ENCODE data around the gene RASSF5.

The RASSF5 gene

DNA sequence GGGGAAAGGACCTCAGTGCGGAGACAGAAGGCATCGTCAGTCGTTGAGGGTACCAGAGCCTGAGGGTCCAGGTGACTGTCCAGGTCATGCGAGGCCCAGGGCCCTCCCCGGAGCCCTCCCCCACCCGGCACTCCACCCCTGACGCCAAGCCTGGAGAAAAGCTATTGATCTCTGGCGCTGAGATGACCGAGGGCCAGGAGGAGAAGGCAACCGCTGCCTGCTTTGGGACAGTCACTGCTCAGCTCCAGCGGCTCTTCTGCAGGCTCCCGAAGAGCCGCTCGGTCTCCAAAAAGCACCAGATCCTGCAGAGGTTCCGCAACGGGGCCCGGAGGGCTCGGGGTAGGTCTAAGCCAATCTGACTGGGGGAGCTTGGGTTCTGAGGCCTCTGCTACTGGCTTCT, 10.9 kb downstream of the RASSF5 start:
- no peak for DNase-seq

DNA sequence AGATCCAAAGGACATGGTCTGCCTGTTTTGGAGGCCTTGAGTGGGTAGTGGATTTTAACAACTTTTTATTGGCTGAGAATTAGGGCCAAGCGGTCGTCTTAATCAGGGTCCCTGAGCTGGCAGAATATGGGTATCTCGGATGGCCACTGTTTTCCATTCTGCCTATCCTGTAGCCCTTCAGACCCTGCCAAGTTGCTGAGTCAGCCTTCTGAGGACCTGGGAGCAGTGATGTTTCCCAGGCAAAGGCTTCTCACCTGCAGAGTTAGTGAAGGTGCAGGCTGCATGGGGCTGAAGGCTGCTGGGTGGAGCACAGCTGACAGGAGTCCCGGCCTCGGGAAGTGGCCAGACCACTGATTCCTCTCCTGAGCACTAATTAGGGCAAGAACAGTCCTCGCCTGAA, 11.4 kb downstream of the RASSF5 start:
- no peak for DNase-seq

DNA sequence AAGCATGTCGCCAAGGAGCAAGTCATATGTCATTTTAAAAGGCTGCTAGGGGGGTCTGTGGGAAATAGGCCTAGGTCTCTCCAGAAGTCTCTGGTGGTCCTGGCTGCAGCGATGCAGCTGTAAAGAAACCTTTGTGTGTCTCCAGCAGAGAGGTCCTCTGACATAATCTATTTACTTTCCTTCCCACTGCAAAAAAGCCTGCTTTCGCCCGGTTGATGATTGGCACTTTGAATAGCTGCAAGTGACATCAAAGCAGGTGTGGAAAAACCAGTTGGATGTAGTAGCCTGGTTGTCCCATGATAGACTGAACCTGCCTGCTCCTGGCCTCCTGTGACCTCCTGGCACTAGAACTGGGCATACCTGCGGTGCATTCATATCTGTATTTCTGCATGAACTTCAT, 13.8 kb downstream of the RASSF5 start:
- no peak for DNase-seq

DNA sequence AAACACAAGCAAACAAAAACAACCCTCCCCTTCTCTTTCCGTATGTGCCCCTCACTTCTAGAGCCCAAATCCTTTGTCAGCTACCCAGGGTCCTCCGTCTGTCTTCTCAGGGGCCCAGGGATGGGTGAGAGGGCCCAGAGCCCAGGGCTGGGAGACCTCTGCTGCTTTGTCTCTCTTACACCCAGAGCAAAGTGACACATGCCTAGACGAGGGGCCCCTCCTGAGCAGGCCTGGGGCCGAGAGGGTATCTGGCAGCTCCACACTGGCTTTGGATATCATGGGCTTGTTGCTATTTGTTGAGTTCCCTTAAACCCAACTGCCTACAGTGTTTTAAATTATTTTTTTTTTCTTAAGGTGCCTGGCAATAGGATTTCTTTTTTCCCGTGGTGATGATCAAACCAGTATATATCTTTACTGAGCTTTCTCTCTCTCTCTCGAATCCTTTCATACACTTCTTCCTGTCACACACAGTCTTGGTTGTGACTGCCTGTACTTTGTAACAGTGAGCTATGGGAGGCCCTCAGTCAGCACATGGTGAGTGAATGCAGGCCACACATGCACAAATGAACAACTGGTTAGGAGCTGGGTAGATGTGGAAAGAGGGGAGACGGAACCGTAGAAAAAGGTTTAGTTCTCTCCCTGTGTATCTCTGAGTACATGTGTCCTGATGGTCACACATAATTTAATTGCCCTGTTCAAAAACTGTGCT, 14.5 kb downstream of the RASSF5 start:
- DNase-seq: no peak

DNA sequence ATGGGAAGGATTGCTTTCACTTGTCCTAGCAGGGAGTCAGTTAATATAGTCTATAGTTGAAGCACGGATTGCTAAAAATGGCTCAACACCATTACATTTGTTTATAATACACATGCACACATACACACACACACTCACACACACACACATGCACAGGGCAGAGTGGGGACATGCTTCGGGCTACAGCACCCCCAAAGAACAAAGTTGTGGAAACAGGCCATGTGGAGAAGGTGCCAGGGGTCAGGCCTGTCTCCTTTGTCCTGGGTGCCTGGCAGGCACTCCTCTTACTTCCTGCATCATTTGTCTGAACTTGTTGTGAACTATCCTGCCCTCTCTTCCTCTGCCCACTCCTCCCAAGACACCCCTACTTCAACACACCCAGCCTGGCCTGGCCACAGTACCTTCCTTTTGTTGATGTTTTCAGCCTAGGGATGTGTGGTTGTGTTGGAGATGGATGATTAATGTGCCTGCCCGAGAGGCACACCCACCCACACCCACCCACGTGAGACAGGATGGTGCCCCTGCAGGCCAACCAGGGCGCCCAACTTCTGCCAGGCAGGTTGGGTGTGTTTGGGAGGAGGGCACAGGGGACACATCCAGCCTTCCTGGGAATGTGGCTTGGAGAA, 17.5 kb downstream of the RASSF5 start:
- no peak for DNase-seq

DNA sequence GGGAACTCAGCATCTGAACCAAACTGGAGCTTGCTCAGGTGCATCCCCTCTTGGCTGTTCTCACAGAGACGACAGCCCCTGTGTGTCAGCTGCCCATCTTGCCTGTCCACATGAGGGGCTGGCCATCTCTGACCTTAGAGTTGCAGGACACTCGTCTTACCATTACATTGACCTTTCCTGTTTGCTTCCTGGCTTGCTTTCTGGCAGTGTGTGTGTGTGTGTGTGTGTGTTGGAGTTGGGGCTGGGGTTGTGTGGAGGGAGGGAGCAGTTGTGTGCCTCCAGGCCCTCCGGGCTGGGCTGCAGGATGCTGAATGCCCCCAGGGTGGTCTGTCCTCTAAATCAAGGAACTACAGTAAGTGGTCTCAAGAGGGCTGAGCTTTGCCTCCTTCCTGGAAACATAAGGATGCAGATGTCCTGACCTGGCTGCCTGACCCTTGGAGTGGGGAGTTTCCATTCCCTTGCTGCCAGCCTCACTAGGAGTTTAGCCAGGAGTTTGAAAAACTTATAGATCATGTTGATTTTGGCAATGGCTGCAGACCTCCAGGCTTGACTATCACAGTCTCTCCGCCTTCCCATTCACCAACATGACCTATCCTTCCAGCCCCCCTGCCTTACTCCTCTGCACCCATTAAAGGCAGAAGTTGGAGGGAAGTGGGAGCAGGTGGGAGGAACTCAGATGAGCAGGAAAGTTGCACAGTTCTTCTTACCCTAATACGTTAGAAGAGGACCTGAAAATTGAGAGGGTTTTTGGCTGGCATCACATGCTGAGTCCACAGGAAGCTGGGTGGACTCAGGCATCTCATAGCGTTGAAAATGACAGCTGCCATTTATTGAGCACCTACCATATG, 19.0 kb downstream of the RASSF5 start:
- DNase-seq: no peak

DNA sequence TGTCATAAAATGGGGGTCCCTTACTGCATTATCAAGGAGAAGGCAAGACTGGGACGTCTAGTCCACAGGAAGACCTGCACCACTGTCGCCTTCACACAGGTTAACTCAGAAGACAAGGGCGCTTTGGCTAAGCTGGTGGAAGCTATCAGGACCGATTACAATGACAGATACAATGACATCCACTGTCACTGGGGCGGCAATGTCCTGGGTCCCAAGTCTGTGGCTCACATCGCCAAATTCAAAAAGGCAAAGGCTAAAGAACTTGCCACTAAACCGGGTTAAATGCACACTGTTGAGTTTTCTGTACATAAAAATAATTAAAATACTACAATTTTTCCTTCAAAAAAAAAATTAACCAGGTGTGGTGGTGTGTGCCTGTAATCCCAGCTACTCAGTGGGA, 22.1 kb downstream of the RASSF5 start:
- DNase-seq: no peak

DNA sequence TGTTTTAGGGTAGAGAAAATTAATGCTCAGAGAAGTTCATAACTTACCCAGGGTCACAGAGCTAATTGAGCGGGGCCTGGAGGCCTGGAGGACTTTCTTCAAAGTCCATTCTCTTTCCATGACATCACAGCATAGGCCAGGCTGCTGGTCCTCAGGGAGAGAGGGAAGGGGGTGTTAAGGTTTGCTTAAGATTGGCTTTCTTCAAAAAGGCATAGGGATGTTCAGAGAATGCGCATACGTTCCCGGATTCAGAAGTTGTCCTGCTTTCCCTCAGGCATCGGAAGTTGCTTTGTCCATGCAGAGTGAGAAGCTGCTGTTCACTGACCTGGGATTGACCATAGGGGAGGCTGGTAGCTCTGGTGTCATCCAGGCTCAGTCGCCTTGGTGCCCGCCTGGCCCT, 25.0 kb downstream of the RASSF5 start:
- no peak for DNase-seq

DNA sequence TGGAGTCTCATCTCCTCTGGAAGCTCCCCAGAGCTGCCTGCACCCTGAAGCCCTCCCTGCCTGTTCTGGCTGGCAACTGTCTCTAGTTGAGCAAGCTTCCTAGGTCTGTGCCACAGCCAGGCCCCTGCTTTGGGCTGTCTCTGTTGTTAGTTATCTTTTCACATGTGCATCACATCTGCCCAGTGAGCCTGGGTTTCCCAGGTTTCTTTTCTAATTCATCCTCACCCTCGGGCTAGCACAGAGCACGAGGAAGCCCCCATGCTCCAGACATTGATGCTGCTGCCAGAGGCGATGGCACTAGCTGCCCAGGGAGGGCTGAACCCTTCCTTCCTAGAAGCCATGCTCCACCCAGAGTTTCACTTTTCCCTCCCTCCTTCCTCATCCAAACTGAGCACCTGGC, 27.2 kb downstream of the RASSF5 start:
- no peak for DNase-seq

DNA sequence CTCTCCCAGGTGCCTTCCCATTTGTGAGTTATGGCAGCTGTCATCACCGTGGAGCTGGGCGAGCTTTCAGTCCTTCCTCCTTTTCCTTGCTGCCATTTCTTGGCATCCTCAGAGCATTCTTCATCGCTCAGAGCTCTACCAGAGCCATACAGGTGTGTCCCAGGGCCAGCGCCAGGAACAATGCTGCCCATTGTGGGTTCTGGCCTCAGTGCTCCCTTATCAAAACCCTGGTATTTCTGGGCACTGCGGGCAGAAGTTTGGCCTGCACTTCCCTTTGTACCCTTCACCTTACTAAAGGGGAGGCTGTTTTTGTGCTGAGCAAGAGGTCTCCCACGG, 28.5 kb downstream of the RASSF5 start:
- no peak for DNase-seq

DNA sequence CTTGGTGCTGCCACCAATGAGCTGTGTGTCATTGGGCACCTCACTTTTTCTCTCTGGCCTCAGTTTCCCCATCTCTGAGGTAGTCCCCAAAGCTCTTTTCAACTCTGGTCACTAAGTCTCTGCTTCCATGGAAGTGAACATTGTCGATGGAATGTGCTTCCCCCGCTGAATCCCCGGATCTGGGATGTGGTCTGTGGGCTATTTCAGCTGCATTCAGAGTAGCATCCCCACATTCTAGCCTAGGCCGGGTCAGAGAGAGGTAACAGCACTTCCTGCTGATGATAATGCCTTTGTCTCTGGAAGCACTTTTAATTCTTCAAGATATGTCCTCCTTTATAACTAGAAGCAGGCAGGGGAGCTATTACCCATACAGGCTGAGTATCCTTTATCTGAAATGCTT, 29.8 kb downstream of the RASSF5 start:
- DNase-seq: no peak

DNA sequence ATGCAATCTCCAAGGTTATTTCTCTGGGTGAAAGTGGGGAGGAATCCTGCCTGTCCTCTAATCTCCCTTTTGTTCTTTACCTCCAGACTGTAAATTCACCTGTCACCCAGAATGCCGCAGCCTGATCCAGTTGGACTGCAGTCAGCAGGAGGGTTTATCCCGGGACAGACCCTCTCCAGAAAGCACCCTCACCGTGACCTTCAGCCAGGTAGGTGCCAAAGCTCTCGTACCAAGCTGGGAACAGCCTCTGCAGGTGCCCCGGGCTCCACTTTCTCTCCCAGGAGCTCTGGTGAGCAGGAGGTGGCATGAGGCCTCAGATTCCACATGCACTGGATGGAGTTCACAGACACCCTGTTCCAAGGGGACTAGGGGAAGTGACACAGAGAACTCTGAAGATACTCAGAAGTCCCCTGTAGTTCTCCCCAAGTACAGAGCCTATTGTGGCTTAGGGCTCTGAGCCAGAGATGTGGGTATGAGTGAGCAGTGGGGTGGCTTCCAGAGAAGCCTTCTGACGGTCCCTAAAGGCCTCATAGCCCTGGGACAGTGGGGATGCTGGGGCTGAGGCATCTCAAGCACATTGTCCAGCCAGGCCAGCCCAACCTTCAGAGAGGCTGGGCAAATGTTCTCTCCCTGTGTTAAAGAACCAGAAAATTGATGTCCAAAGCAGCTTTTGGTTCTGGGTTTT, 30.9 kb downstream of the RASSF5 start:
- no peak for DNase-seq

DNA sequence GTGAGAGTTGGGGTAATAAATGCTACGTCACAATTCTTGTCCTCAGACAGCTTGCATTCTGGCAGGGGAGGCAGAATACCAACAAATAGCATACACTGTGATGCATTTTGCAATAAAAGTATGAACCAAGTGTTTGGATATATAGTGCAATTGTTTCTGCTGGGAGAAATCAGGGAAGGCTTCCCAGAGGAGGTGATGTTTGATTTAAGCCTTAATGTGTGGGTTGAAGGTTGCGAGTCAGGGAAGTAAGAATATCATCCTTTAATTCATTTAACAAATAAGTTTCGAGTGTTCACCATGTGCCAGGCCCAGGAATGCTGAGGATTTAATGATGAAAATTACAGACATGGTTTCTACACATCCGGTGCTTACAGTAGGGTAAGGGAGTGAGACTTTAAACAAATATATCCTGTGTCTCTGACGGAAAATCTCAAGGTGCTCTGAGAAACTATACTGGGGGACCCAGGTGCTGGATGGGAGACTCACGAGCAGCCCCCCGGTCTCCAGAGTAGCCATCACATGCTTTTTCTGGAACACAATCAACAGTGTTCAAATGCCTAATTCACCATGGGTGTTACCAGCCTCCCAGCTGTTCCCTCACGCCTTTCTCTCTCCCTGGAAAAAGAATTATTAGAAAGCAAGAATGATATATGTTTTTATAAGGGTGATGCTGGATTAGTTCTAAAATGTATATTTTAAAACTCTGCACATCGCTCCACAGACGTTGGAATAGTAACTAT, 31.7 kb downstream of the RASSF5 start:
- no peak for DNase-seq

DNA sequence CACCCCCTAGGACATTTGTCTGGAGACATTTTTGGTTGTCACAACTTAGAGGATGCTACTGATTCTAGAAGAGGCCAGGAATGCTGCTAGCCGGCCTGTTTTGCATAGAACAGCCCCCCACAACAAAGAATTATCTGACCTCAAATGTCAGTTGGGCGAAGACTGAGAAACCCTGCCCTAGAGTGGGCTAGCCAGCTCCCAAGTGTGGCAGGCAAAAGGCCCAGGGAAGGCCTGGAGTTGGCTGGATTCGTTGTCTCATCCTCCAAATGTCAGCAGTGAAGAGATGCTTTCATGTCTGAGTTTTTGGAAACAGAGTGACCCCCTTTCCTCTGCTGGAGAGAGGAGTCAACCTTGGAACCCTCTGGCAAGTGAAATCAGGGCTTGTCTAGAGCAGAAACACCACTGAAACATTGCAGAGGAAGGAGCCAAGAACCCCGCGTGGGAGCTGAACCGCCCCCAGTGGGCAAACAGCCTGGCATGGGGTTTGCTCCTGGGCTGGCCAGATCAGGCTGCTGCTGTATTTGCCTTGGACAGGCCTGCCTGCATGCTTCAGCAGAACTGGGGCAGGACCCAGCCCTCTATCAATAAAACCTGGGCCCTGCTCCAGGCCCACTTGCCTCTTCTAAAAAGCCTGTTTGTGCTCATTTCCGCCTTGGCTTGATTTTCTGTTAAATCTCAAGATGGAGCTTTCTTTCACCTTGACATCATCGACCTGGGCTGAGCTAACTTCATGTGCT, 32.9 kb downstream of the RASSF5 start:
- no peak for DNase-seq

DNA sequence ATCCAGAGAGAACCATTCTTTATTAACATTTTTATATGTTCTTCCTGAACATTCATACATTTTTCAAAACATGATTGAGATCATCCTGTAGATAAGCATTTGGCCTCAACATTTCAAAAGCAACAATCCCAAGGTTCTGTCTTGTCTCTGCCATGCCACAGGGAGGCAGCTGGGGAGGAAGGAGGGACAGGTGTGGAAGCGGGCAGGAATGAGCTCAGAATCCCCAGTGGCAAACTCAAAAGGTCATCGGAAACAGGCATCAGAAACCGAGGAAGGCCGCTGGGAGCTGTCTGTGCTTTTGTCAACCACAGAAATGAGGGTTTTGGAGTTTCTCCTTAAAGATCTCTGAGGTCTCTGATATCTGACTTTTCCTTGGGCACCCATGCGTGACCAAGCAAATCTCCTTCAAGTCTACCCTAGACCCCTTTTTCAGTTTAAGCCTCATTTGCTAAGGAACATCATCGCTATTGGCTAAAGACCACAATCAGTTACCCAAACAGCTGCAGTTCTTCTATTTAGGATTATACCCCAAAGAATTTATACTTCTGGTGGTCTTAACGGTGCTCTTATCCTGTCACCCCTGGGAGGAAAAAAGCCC, 34.0 kb downstream of the RASSF5 start:
- DNase-seq: no peak

DNA sequence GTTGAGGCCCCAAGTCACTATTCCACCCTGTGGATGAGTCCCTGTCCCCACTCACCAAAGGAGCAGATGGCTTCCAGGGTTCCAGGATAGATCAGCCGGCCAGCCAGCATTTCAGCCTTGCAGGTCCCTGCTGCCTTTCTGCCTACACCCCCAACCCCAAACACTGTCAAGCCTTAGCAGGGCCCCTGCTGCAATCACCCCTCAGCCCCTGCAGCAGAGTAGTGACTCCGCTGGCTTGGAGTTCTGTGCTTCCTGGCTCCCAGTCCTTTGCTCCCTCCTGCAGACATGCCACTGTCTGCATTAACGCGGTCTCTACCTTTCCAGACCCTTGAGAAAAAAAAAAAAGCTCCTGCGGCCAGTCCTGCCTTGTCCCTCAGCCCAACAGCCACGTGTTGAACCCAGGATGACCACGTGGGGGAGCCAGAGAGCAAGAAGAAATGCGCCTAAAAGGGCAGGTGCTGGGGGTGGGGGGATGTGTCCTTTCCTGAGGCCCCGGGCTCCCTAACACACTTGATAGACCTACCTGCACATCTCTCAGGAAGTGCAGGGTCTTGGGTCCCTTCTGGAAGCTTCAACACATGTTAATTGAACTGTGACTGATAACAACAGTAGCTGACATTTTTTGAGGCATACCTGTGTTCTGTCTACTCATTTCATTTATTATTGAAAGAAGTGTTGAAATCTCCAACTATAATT, 37.4 kb downstream of the RASSF5 start:
- DNase-seq: peak; percentile 96

DNA sequence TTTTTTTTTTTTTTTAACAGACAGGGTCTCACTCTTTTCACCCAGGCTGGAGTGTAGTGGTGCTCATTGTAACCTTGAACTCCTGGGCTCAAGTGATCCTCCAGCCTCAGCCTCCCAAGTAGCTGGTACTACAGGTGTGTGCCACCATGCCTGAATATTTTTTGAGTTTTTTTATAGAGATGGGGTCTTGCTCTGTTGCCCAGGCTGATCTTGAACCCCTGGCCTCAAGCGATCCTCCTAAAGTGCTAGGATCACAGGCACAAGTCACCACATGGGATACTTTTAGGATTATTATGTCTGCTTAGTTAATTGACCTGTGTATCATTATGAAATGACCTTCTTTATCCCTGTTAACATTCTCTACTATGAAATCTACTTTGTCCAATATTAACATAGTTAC, 38.0 kb downstream of the RASSF5 start:
- DNase-seq: no peak

DNA sequence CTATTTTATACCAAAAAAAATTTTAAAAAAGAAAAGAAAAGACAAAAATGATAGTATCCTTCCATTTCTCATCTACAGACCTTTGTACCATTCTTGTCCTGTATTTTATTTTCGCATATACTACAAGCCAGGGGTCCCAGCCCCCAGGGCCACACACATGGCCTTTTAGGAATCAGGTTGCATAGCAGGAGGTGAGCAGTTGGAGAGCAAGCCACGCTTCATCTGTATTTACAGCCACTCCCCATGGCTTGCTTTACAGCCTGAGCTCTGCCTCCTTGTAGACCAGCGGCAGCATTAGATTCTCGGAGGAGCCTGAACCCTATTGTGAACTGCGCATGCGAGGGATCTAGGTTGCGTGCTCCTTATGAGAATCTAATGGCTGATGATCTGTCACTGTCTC, 39.8 kb downstream of the RASSF5 start:
- DNase-seq: no peak

DNA sequence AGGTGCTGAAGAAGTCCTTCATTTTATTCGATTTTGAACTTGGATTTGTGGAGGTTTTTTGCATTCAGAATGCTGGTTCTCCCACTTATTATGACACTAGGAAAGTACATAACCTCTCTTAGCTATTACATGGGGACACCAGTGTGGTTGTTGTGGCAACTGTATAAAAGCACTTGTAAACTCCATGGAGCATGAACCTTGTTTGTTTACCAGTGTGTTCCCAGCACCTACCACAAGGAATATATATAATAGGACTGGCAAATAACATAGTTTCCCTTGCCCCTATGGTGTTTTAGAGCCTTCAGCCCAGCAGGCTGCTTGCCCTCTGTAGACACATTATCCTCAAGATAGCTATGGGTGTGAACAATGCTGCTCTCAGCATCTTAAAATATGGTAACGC, 43.1 kb downstream of the RASSF5 start:
- no peak for DNase-seq

DNA sequence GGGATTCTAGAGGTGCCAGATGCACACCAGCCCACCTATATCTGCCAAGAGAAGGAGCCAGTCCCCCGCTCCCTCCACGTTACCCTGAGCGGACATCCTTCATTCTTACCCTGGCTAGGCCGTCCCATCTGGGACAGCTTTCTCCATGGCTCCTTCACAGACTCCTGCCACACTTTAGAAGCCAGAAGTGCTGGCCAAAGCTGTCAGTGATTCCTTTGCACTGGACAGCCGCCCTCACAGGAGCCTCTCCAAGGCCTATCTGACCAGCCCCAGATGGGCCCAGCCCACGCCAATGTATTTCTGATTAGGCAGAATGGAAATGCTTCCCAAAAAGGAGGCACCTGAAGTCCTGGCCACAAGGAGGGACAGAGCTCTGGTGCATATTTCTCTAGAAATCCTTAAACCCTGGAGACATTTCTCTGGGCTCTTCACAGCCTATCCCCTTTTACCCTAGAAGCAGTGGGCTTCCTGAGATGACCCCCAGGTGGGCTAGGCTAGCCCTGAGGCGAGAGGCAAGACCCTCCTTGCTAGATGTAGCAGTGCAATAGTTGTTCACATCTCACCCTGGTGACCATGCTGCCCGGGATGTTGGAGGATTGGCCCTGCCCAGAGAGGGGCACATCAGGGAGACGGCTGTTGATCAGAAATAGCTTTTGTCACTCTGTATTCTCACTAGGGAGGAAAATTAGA, 44.1 kb downstream of the RASSF5 start:
- DNase-seq: no peak

DNA sequence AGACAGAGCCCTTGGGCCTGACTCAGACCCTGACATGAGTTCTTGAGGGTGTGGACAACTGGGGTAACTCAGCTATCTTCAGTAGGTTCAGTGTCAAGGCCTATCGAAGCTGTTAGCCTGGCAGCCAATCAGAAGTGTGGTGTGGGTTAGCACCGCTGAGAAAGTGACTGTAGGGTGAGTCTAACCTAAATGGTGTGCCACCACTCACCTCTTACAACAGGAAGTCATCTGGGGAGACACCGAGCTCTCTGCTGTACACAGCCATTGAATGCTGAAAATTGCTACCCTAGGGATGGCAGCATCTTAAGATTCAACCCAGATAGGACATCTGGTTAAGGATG, 44.6 kb downstream of the RASSF5 start:
- DNase-seq: peak; percentile 78

All from stimulated activated CD8-positive, alpha-beta memory T cell treated with anti-CD3 and anti-CD28 coated beads, Interleukin-4, amount 100 ng/mL, for 48 hours (primary cell).